Measurements from ENCODE around the gene FABP6. TPM values are rescaled to one million over a fixed set of nuclear protein-coding genes. Genes with fewer than 3 reads are reported as not detected.

The FABP6 gene
- total and polyA plus RNA-seq, 2 experiments from 2014 or later: 7.2 to 55.7 TPM

DNA sequence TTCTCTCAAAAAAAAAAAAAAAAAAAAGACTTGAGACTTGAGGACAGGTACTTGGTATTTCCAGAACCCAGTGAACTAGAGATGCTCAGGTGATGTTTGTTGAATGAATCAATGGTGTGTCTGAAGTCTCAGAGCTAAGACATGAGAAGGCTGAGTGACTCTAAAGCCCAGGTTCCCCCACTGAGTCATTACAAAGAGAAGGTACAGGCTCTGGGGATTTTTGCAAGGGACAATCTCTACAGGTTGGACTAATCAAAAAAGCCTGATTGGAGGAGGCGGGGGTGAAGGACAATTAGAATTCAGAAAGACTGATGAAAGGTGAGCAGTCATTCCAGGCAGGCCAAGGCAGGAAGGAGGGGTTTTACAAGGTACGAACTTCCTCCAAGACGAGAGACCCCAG, 8.2 kb upstream of the FABP6 start:
- no peak for DNase-seq (ENCODE audit: low spot score)
- H3K4me2 ChIP-seq: no peak overlapping the region
- TF ChIP-seq EZH2phosphoT487 (IDR thresholded peaks at IDR 0.05; ENCODE audit: low read depth, severe bottlenecking, unreplicated experiment) (no peak), EZH2 (IDR thresholded peaks at IDR 0.05; ENCODE audit: borderline replicate concordance) (no peak)
- TF ChIP-seq, protein P1, sequence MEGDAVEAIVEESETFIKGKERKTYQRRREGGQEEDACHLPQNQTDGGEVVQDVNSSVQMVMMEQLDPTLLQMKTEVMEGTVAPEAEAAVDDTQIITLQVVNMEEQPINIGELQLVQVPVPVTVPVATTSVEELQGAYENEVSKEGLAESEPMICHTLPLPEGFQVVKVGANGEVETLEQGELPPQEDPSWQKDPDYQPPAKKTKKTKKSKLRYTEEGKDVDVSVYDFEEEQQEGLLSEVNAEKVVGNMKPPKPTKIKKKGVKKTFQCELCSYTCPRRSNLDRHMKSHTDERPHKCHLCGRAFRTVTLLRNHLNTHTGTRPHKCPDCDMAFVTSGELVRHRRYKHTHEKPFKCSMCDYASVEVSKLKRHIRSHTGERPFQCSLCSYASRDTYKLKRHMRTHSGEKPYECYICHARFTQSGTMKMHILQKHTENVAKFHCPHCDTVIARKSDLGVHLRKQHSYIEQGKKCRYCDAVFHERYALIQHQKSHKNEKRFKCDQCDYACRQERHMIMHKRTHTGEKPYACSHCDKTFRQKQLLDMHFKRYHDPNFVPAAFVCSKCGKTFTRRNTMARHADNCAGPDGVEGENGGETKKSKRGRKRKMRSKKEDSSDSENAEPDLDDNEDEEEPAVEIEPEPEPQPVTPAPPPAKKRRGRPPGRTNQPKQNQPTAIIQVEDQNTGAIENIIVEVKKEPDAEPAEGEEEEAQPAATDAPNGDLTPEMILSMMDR (IDR thresholded peaks at IDR 0.05; ENCODE audit: poor library complexity): no peak
- no peaks in the 10 kb centered on the region for H3K4me1 ChIP-seq (ENCODE audit: insufficient read depth)
- no peak overlapping the region for H2AFZ ChIP-seq
- no peaks in the 10 kb centered on the region for H3K27me3 ChIP-seq
- H3K36me3 ChIP-seq (replicated peaks; ENCODE audit: insufficient read depth, low read depth): no peaks in the 10 kb centered on the region
- H3K4me3 ChIP-seq: no peak overlapping the region
- H3K9me3 ChIP-seq (ENCODE audit: low read depth): no peaks in the 10 kb centered on the region
- WGBS (ENCODE audit: low lambda C conversion rate, missing lambda C conversion rate): 78% methylated on average over 3 of the region's 3 CpGs
- H3K79me2 ChIP-seq: no peaks in the 10 kb centered on the region
- no peak overlapping the region for H3K27ac ChIP-seq
- H4K20me1 ChIP-seq (ENCODE audit: insufficient read depth, poor library complexity, severe bottlenecking): no peaks in the 10 kb centered on the region
- no peaks in the 10 kb centered on the region for H3K9me2 ChIP-seq (replicated peaks; ENCODE audit: insufficient read depth)

DNA sequence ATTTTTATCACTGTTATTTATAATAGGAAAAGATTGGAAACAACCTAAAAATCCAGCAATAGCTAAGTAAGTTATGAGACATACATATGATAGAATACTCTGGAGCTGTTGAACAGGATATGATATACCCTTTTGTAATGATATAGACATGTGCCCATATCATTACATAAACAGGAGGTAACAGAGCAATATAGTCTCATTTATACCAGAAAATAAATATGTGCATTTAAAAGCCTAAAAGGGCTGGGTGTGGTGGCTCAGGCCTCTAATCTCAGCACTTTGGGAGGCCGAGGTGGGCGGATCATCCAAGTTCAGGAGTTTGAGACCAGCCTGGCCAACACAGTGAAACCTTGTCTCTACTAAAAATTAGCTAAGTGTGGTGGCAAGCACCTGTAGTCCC, 2.3 kb upstream of the FABP6 start:
- Histone ChIP-seq H4K20me1 (ENCODE audit: insufficient read depth, poor library complexity, severe bottlenecking) (no peaks in the 10 kb centered on the region), H3K9me2 (replicated peaks; ENCODE audit: insufficient read depth) (no peaks in the 10 kb centered on the region), H3K79me2 (no peaks in the 10 kb centered on the region), H3K36me3 (replicated peaks; ENCODE audit: insufficient read depth, low read depth) (no peaks in the 10 kb centered on the region), H3K27ac (no peak overlapping the region), H3K27me3 (no peaks in the 10 kb centered on the region), H2AFZ (no peak overlapping the region), H3K9me3 (ENCODE audit: low read depth) (no peaks in the 10 kb centered on the region), H3K4me1 (ENCODE audit: insufficient read depth) (no peaks in the 10 kb centered on the region), H3K4me2 (no peak overlapping the region), H3K4me3 (no peak overlapping the region)
- TF ChIP-seq, protein P1 (IDR thresholded peaks at IDR 0.05; ENCODE audit: poor library complexity): no peak
- TF ChIP-seq EZH2 (IDR thresholded peaks at IDR 0.05; ENCODE audit: borderline replicate concordance): no peak
- 93% methylated on average over 2 of the region's 2 CpGs for WGBS (ENCODE audit: low lambda C conversion rate, missing lambda C conversion rate)
- DNase-seq (ENCODE audit: low spot score): no peak

DNA sequence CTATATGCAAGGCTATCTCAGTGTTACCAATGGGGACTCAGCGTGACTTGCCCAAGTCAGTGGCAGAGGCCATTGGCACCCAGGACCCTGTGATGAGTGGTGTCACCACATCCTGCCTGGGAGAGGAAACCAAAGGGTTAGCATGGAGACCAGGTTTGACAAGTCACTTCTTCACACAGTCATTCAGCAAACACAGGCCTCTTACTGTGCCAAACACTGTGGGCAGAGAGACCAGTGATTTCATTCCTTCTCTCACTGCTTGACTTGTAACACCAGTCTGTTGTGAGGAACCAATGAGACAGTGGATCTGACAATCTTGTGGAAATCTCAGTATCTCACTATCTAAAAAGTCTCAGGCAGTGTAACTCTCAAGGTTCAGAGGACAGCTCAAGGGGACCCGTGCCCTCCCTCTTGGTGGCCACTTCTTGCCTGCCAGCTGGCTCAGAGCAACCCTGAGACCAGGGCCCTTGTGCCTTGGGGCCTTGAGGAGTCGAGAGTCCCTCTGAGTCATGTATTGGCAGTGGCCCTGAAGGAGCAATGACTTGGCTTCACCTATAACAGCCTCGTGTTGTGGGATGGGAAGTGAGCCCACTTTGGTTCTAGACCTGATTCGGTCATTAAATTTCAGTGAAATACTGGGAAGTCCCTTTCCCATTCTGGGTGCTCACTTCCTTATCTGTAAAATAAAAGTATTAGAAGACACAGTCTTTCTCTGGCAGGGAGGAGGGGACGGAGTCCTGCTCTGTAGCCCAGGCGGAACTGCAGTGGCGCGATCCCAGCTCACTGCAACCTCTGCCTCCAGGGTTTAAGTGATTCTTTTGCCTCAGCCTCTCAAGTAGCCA, 1.6 kb downstream of the FABP6 start:
- TF ChIP-seq, protein P1 (IDR thresholded peaks at IDR 0.05; ENCODE audit: poor library complexity): no peak
- TF ChIP-seq EZH2phosphoT487 (IDR thresholded peaks at IDR 0.05; ENCODE audit: low read depth, severe bottlenecking, unreplicated experiment): no peak
- Histone ChIP-seq H4K20me1 (ENCODE audit: insufficient read depth, poor library complexity, severe bottlenecking) (no peaks in the 10 kb centered on the region), H3K9me2 (replicated peaks; ENCODE audit: insufficient read depth) (no peaks in the 10 kb centered on the region), H3K79me2 (no peaks in the 10 kb centered on the region), H3K4me1 (ENCODE audit: insufficient read depth) (no peaks in the 10 kb centered on the region), H3K4me3 (no peak overlapping the region), H2AFZ (no peak overlapping the region), H3K9me3 (ENCODE audit: low read depth) (no peaks in the 10 kb centered on the region), H3K27ac (no peak overlapping the region), H3K36me3 (replicated peaks; ENCODE audit: insufficient read depth, low read depth) (no peaks in the 10 kb centered on the region), H3K4me2 (no peak overlapping the region), H3K27me3 (no peaks in the 10 kb centered on the region)
- no peak for DNase-seq (ENCODE audit: low spot score)
- 91% methylated on average over 9 of the region's 9 CpGs for WGBS (ENCODE audit: low lambda C conversion rate, missing lambda C conversion rate)
